Esophagus squamous epithelium (tissue), 5 donors: ENCODE measurements around the gene NMT1. TPM values are rescaled to one million over a fixed set of nuclear protein-coding genes. Genes with fewer than 3 reads are reported as not detected.

Experiments used
- DNase-seq: peaks from one replicate; lab custom pipeline; 2025; lab: John Stamatoyannopoulos, UW
- H3K27ac ChIP-seq, 4 donors: fragments of 200-600 bp; sonication (generic); one replicate each; pipeline ENCODE4 v1.5.1; 2016 to 2019; ENCODE audit warnings: mild to moderate bottlenecking in 1 of 4
- H3K27me3 ChIP-seq, 4 donors: fragments of 200-600 bp; sonication (generic); 1 replicate in 3 of 4; 2 replicates in 1 of 4; pipeline versions ENCODE4 v1.5.1 to v1.6.0; 2017 to 2021; ENCODE audit warnings: antibody characterized with exemption in 1 of 4
- H3K36me3 ChIP-seq, 3 donors: fragments of 200-600 bp; sonication (generic); one replicate each; pipeline ENCODE4 v1.5.1; 2016 to 2019
- H3K4me1 ChIP-seq, 3 donors: fragments of 200-600 bp; sonication (generic); one replicate each; pipeline ENCODE4 v1.5.1; 2017 to 2019
- H3K4me3 ChIP-seq, 4 donors: fragments of 200-600 bp; sonication (generic); 1 replicate in 3 of 4; 2 replicates in 1 of 4; pipeline ENCODE4 v1.5.1; 2016 to 2019; ENCODE audit warnings: mild to moderate bottlenecking in 2 of 4, moderate library complexity in 1 of 4
- H3K9me3 ChIP-seq, 3 donors: fragments of 200-600 bp; sonication (generic); one replicate each; pipeline ENCODE4 v1.5.1; 2016 to 2019
- POLR2A ChIP-seq, 4 donors: fragments of 450-650 bp; IDR thresholded peaks; one replicate each; pipeline ENCODE4 v1.6.1; 2017; ENCODE audit warnings: antibody characterized with exemption in 4 of 4, mild to moderate bottlenecking in 4 of 4, moderate library complexity in 3 of 4
- WGBS, 2 donors: methylation state at CpG; one replicate each; pipeline ENCODE4 v1.1.5; 2018; 5-methylcytosine and 5-hydroxymethylcytosine counted together
- intact Hi-C: fragments of 100-400 bp; cut with DNase I; formaldehyde crosslinking; loops from one replicate; pipeline ENCODE4 v1.15.0; 2022
- total RNA-seq, 4 donors: library from RNA; depleted of rRNA; stranded (reverse); fragments of >200 nt; gene quantifications; one replicate each; pipeline ENCODE4 v1.1.0, GENCODE V29; 2016
- TF ChIP-seq, protein P1 (sequence below), 6 experiments: fragments of 450-650 bp in 4 of 6; fragments of 200-600 bp in 2 of 6; sonication (generic) in 2 of 6; IDR thresholded peaks; one replicate each; pipeline ENCODE4 v1.5.1; 2016 to 2019; ENCODE audit warnings: antibody characterized with exemption in 6 of 6, mild to moderate bottlenecking in 4 of 6, moderate library complexity in 4 of 6
- donor health status: DM: yes; HTN: yes; CAD: no.

The NMT1 gene
- total RNA-seq, 4 donors from 2014 or later, result 54.6 to 66.2 (median 57.8) TPM

DNA sequence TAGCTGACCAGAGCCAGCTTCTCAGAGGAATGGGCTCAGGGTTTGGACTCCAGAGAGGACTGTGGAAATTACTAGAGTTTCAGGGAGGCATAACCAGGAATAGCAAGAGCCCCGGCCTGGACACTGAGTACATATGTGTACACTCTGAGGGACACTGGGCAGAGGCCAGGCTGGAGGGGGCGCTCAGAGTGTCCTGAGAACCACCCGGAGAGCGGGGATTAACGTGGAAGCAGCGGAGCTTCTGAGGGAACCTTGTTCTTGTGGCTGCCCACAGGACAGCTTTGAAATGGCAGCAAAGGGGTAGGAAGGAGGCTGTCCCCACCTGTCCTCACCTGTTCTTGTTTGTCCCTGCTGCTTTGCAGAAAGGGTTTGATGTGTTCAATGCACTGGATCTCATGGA, 43.4 kb downstream of the NMT1 start:
- Histone ChIP-seq H3K9me3 (no peaks in the 10 kb centered on the region), H3K27ac (no peak overlapping the region), H3K4me1 (peaks cover 0 to 74% (median 17%) of the 10 kb centered on the region in 3 donors), H3K36me3 (peaks cover 35 to 100% (median 73%) of the 10 kb centered on the region in 3 donors), H3K27me3 (no peaks in the 10 kb centered on the region), H3K4me3 (no peak overlapping the region)
- intact Hi-C loops, result no loop called here
- 86 to 94% methylated on average over 6 of the region's 6 CpGs for WGBS, 2 donors
- no peak for TF ChIP-seq POLR2A (IDR thresholded peaks at IDR 0.05)
- TF ChIP-seq, protein P1, sequence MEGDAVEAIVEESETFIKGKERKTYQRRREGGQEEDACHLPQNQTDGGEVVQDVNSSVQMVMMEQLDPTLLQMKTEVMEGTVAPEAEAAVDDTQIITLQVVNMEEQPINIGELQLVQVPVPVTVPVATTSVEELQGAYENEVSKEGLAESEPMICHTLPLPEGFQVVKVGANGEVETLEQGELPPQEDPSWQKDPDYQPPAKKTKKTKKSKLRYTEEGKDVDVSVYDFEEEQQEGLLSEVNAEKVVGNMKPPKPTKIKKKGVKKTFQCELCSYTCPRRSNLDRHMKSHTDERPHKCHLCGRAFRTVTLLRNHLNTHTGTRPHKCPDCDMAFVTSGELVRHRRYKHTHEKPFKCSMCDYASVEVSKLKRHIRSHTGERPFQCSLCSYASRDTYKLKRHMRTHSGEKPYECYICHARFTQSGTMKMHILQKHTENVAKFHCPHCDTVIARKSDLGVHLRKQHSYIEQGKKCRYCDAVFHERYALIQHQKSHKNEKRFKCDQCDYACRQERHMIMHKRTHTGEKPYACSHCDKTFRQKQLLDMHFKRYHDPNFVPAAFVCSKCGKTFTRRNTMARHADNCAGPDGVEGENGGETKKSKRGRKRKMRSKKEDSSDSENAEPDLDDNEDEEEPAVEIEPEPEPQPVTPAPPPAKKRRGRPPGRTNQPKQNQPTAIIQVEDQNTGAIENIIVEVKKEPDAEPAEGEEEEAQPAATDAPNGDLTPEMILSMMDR (IDR thresholded peaks at IDR 0.05), result no peak
- DNase-seq, result no peak

DNA sequence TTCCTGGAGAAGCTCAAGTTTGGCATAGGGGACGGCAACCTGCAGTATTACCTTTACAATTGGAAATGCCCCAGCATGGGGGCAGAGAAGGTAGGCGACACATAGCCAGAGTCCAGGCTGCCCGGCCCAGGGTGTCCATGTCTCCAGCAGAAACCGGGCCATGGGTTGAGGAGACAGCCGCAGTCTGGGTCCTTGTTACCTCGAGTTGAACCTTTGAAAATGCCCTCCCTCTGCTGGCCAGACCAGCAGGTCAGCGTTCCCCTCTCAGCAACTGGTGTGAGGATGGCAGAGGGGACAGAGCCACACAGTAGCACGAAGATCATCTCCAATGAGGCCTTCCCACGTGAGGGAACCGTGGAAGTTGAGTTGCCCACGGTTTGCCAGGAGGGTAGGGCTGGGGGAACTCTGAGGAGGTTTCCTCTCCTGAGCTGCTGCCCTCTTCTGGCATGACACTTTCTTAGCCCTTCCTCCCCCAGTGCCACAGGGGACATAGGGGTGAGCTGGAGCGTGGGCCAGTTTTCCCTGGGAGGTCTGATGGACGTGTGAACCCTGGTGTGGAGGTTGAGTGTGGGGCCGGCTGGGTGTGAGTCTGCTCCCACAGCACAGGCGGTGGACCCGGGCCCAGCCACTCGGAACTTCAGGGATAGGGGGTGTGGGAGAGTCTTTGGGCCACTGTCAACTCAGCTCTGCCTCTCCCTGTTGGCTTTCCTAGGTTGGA, 43.9 kb downstream of the NMT1 start:
- TF ChIP-seq POLR2A (IDR thresholded peaks at IDR 0.05), result no peak
- TF ChIP-seq, protein P1 (IDR thresholded peaks at IDR 0.05), result no peak
- intact Hi-C loops, result no loop called here
- peak overlapping the region in 1 of 4 donors; percentile 21 for H3K27ac ChIP-seq
- no peak for DNase-seq
- H3K4me3 ChIP-seq, result no peak overlapping the region
- no peaks in the 10 kb centered on the region for H3K27me3 ChIP-seq
- H3K9me3 ChIP-seq, result no peaks in the 10 kb centered on the region
- H3K4me1 ChIP-seq, result peaks cover 0 to 71% (median 17%) of the 10 kb centered on the region in 3 donors
- 83 to 87% methylated on average over 4 to 11 of the region's 17 CpGs for WGBS, 2 donors
- peaks cover 35 to 96% (median 68%) of the 10 kb centered on the region in 3 donors for H3K36me3 ChIP-seq

DNA sequence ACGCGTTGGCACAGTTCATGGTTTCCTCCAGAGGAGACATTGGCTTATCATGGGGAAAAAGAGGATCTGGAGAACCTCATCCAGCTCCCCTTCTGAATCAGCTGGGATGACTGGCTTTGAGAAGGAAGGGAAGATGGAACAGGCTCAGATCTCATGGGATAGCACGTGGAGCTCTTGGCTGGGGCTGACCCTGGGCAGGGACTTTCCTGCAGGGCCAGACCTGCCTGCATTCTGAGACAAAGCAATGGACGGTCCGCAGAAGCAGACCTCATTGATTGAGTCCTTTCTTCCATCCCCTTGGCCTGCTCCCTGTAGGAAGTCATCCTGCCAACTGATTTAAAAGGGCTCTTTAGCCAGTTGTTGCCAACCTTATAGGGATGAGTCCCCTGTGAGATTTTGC, 45.0 kb downstream of the NMT1 start:
- Histone ChIP-seq H3K9me3 (no peaks in the 10 kb centered on the region), H3K27me3 (no peaks in the 10 kb centered on the region), H3K36me3 (peaks cover 35 to 86% (median 63%) of the 10 kb centered on the region in 3 donors), H3K4me3 (no peak overlapping the region), H3K4me1 (peaks cover 0 to 74% (median 21%) of the 10 kb centered on the region in 3 donors), H3K27ac (peak overlapping the region in 1 of 4 donors; percentile 23)
- DNase-seq, result no peak
- TF ChIP-seq, protein P1 (IDR thresholded peaks at IDR 0.05), result no peak
- no peak for TF ChIP-seq POLR2A (IDR thresholded peaks at IDR 0.05)
- intact Hi-C loops, result no loop called here
- WGBS, 2 donors, result 63 to 65% methylated on average over 5 of the region's 5 CpGs

DNA sequence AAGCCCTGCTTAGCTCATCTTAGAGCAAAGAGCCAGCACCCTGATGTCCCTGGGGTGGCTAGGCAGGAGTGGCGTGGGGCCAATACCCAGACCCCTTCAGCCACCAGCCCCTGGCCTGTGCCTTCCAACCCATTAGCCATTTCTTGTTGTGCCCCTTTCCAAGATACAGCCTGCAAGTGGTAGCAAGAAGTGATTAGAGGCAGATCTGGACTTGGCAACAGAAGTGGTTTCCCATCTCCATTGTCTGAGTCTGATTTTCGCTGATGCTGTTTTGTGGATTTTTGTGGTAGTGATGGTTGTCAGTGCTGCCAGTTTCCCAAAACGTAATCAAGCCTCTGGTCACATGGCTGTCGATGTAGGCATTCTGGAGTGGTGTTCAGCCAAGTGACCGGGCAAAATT, 45.5 kb downstream of the NMT1 start:
- H3K4me1 ChIP-seq, result peaks cover 0 to 74% (median 18%) of the 10 kb centered on the region in 3 donors
- intact Hi-C loops, result no loop called here
- no peak for DNase-seq
- no peaks in the 10 kb centered on the region for H3K9me3 ChIP-seq
- no peak for TF ChIP-seq POLR2A (IDR thresholded peaks at IDR 0.05)
- TF ChIP-seq, protein P1 (IDR thresholded peaks at IDR 0.05), result no peak
- H3K36me3 ChIP-seq, result peaks cover 35 to 81% (median 63%) of the 10 kb centered on the region in 3 donors
- H3K27ac ChIP-seq, result peak overlapping the region; percentile 7 to 46 (median 18)
- WGBS, 2 donors, result 52 to 64% methylated on average over 3 to 5 of the region's 5 CpGs
- H3K27me3 ChIP-seq, result no peaks in the 10 kb centered on the region
- H3K4me3 ChIP-seq, result no peak overlapping the region

DNA sequence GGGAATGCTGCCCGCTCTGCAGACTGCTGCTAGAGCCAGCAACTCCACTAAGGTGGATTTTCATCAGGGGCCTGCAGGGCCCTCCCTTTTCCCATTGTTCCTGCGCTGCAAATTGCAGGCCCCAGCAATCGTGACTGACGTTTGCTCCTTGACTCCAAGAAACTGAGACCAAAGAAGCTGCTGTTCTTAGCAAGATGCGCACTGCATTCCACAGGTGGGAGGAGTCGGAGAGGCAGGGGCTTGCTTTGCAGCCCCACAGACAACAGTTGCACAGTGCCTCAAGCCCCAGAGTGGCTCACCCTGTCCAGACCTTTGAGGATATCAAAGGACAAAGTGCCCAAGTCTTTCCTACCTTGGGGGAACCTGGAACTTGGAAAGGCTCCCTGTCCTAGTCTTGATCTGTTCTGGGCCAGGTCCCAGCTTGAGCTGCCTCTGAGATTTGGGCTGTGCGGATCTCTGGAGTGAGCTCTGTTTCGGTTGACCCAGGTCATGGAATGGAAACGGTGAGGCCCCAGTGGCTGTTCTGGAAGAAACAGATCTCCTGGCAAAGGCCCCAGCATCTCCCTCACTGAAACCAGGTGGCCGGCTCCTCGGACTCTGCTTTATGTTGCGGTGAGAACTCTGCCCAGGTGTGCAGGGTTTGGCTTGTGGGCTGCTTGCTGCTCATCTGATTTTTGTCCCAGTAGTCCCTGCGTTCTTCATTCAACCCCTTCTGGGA, 46.3 kb downstream of the NMT1 start:
- Histone ChIP-seq H3K36me3 (peaks cover 35 to 76% (median 59%) of the 10 kb centered on the region in 3 donors), H3K9me3 (no peaks in the 10 kb centered on the region), H3K27me3 (no peaks in the 10 kb centered on the region), H3K4me3 (no peak overlapping the region), H3K4me1 (peaks cover 0 to 74% (median 11%) of the 10 kb centered on the region in 3 donors), H3K27ac (peak overlapping the region; percentile 9 to 46 (median 37))
- TF ChIP-seq, protein P1 (IDR thresholded peaks at IDR 0.05), result no peak
- TF ChIP-seq POLR2A (IDR thresholded peaks at IDR 0.05), result no peak
- no peak for DNase-seq
- WGBS, 2 donors, result 59 to 71% methylated on average over 6 to 9 of the region's 13 CpGs
- intact Hi-C loops, result no loop called here
